Hepatocyte (in vitro differentiated cells): ENCODE results near the gene OLFM1. TPM values are rescaled to one million over a fixed set of nuclear protein-coding genes. Genes with fewer than 3 reads are reported as not detected.

ENCODE experiments used
- DNase-seq: peaks from one replicate; pipeline ENCODE4 v3.0.0-alpha.2; 2016; ENCODE audit warnings: low spot score
- H2AFZ ChIP-seq: fragments of 200-600 bp; sonication (generic); 2 replicates; pipeline ENCODE4 v1.6.0; 2016; ENCODE audit warnings: antibody characterized with exemption, mild to moderate bottlenecking
- H3K27ac ChIP-seq: fragments of 200-600 bp; sonication (generic); 2 replicates; pipeline ENCODE4 v1.5.1; 2016; ENCODE audit warnings: mild to moderate bottlenecking
- H3K27me3 ChIP-seq: fragments of 200-600 bp; sonication (generic); 2 replicates; pipeline ENCODE4 v1.6.1; 2016
- H3K36me3 ChIP-seq: fragments of 200-600 bp; sonication (generic); replicated peaks from 2 replicates; pipeline ENCODE4 v1.5.1; 2016; ENCODE audit warnings: low read depth; ENCODE audit not compliant: insufficient read depth
- H3K4me1 ChIP-seq: fragments of 200-600 bp; sonication (generic); 2 replicates; pipeline ENCODE4 v1.5.1; 2016; ENCODE audit warnings: mild to moderate bottlenecking, moderate library complexity; ENCODE audit not compliant: insufficient read depth
- H3K4me2 ChIP-seq: fragments of 200-600 bp; sonication (generic); 2 replicates; pipeline ENCODE4 v1.6.0; 2016
- H3K4me3 ChIP-seq: fragments of 200-600 bp; sonication (generic); 2 replicates; pipeline ENCODE4 v1.5.1; 2016; ENCODE audit warnings: mild to moderate bottlenecking
- H3K79me2 ChIP-seq: fragments of 200-600 bp; sonication (generic); 2 replicates; pipeline ENCODE4 v1.6.0; 2017; ENCODE audit warnings: mild to moderate bottlenecking
- H3K9me2 ChIP-seq: fragments of 200-600 bp; sonication (generic); replicated peaks from 2 replicates; pipeline ENCODE4 v1.6.0; 2017; ENCODE audit warnings: mild to moderate bottlenecking; ENCODE audit not compliant: insufficient read depth
- H3K9me3 ChIP-seq: fragments of 200-600 bp; sonication (generic); 2 replicates; pipeline ENCODE4 v1.5.1; 2016; ENCODE audit warnings: low read depth, mild to moderate bottlenecking
- H4K20me1 ChIP-seq: fragments of 200-600 bp; sonication (generic); 2 replicates; pipeline ENCODE4 v1.6.0; 2016; ENCODE audit warnings: mild to moderate bottlenecking; ENCODE audit not compliant: insufficient read depth, poor library complexity, severe bottlenecking
- EZH2 ChIP-seq: fragments of 200-600 bp; sonication (generic); IDR thresholded peaks from 2 replicates; pipeline ENCODE4 v1.6.1; 2016; ENCODE audit warnings: antibody characterized with exemption, mild to moderate bottlenecking, borderline replicate concordance
- EZH2phosphoT487 ChIP-seq: fragments of 200-600 bp; sonication (generic); IDR thresholded peaks from one replicate; pipeline ENCODE4 v1.6.1; 2018; ENCODE audit warnings: antibody characterized with exemption, mild to moderate bottlenecking, low read depth, moderate library complexity; ENCODE audit not compliant: unreplicated experiment, severe bottlenecking
- WGBS: methylation state at CpG from one replicate; pipeline ENCODE4 v1.1.6; 2016; ENCODE audit warnings: low lambda C conversion rate; ENCODE audit errors: missing lambda C conversion rate; 5-methylcytosine and 5-hydroxymethylcytosine counted together
- polyA plus RNA-seq: library from polyadenylated mRNA; unstranded; fragments of >200 nt; fragmentation: Nextera tagmentation; extraction: Ambion mirVana; gene quantifications from 2 replicates; pipeline ENCODE4 v1.2.1, GENCODE V29; 2016
- total RNA-seq: library from RNA; depleted of rRNA; stranded (reverse); fragments of >200 nt; gene quantifications from 2 replicates; pipeline ENCODE4 v1.2.3, GENCODE V29; 2014
- TF ChIP-seq, protein P1 (sequence below): fragments of 200-600 bp; sonication (generic); IDR thresholded peaks from 2 replicates; pipeline ENCODE4 v1.5.1; 2016; ENCODE audit warnings: antibody characterized with exemption, mild to moderate bottlenecking; ENCODE audit not compliant: poor library complexity

Gene OLFM1
- total and polyA plus RNA-seq, 2 experiments from 2014 or later = 0.94 to 4.8 TPM

DNA sequence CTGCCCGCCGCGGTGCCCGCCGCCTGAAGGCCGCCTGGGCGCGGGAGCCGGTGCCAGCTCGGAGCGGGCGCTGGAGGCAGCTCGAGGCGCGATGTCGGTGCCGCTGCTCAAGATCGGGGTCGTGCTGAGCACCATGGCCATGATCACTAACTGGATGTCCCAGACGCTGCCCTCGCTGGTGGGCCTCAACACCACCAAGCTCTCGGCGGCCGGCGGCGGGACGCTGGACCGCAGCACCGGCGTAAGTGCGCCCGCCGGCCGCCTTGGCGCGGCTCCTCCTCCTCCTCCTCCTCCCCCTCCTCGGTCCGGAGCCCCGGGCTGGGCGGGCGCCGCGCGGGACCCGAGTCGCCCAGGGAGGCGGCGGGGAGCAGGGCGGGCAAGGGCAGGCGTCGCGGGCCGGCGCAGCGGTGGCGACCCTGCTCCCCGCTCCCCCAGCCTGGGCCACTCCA lies 455 bp downstream of the OLFM1 start:
- Histone ChIP-seq H3K4me1 (no peaks in the 10 kb centered on the region), H3K79me2 (no peaks in the 10 kb centered on the region), H4K20me1 (no peaks in the 10 kb centered on the region), H3K4me3 (no peak overlapping the region), H3K27ac (no peak overlapping the region), H3K27me3 (peaks cover 64% of the 10 kb centered on the region), H2AFZ (no peak overlapping the region), H3K4me2 (peak overlapping the region; percentile 79), H3K9me2 (no peaks in the 10 kb centered on the region), H3K36me3 (no peaks in the 10 kb centered on the region), H3K9me3 (no peaks in the 10 kb centered on the region)
- no peak for DNase-seq
- TF ChIP-seq EZH2 (no peak), EZH2phosphoT487 (peak; percentile 62)
- WGBS = 3% methylated on average over 6 of the region's 57 CpGs

DNA sequence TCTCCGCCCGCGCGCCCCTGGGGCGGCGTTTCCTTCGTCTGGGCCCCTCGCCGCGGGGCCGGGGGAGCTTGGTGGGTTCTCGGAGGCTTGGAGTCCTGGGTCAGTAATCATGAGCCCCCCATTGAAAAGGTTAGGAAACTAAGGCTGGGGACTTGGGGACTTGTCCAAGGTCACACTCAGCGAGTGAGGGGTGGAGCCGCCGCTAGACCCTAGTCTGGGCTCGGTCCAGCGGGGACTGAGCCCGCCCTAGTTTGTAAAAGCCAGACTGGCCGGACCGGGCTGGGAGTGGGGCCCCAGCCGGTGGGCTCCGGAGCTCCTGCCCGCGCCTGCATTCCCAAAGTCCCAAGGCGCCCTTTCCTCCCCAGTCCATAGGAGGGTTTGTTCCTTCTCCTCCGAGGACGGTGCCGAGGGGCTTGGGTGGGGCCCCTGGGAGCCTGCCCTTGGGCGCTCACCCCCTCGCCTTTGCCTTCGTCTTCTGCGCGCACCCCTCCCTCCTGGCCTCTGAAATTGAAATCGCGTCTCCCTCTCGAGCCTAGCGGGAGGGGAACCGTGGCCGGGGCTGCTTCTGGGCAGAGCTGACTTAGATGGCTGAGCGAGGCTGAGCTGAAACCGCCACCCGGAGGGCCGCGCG lies 995 bp downstream of the OLFM1 start:
- Histone ChIP-seq H3K36me3 (no peaks in the 10 kb centered on the region), H3K4me2 (peak overlapping the region; percentile 79), H3K27ac (no peak overlapping the region), H3K27me3 (peaks cover 64% of the 10 kb centered on the region), H3K79me2 (no peaks in the 10 kb centered on the region), H4K20me1 (no peaks in the 10 kb centered on the region), H3K9me2 (no peaks in the 10 kb centered on the region), H2AFZ (no peak overlapping the region), H3K4me3 (no peak overlapping the region), H3K9me3 (no peaks in the 10 kb centered on the region), H3K4me1 (no peaks in the 10 kb centered on the region)
- TF ChIP-seq EZH2 (peak; percentile 85), EZH2phosphoT487 (no peak)
- TF ChIP-seq, protein P1, sequence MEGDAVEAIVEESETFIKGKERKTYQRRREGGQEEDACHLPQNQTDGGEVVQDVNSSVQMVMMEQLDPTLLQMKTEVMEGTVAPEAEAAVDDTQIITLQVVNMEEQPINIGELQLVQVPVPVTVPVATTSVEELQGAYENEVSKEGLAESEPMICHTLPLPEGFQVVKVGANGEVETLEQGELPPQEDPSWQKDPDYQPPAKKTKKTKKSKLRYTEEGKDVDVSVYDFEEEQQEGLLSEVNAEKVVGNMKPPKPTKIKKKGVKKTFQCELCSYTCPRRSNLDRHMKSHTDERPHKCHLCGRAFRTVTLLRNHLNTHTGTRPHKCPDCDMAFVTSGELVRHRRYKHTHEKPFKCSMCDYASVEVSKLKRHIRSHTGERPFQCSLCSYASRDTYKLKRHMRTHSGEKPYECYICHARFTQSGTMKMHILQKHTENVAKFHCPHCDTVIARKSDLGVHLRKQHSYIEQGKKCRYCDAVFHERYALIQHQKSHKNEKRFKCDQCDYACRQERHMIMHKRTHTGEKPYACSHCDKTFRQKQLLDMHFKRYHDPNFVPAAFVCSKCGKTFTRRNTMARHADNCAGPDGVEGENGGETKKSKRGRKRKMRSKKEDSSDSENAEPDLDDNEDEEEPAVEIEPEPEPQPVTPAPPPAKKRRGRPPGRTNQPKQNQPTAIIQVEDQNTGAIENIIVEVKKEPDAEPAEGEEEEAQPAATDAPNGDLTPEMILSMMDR = no peak
- no peak for DNase-seq
- 2% methylated on average over 41 of the region's 45 CpGs for WGBS

DNA sequence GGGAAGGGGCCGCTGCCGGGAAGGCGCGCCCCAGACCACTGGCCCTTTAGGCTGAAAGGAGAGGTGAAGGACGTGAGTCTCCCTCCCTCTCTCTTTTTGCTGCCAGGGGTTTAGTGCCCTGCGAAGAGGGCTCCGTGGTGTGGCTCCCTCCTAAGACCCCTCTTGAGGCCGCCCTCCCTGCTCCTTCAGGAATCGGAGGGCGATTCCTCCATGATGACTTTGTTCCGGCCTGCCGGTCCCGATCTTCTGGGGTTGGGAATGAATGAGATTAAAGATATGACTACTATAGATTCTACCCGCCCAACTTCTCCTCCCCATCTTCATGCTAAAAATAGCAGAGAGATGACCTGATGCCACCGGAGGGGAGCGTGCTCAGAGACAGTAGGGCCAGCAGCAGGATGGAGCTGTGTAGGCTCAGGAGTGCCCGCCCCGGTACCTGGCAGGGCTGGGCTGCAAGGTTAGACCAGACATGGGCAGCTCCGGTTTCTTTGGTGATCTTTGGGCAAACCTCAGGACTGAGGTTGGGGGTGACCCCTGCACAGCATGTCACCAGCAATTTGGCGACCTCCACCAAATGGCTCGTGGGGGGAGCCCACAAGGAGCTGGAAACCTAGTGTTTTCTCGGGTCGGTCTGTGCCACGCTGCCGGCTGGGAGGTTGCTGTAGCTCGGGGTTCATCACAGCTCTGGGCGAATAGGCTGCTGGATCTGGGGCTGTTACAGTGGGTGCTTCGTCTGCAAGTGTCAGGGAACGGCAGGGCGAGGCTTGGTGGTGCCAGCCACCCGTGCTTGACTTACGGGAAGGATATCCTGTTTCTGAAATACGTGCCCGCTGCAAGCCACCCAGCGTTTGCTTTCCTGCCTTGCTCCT lies 1.7 kb downstream of the OLFM1 start:
- no peak overlapping the region for H2AFZ ChIP-seq
- H3K36me3 ChIP-seq = no peaks in the 10 kb centered on the region
- H3K79me2 ChIP-seq = no peaks in the 10 kb centered on the region
- H3K27me3 ChIP-seq = peaks cover 64% of the 10 kb centered on the region
- H3K9me2 ChIP-seq = no peaks in the 10 kb centered on the region
- 58% methylated on average over 35 of the region's 35 CpGs for WGBS
- TF ChIP-seq EZH2 (no peak), EZH2phosphoT487 (no peak)
- TF ChIP-seq, protein P1 = no peak
- peak overlapping the region; percentile 79 for H3K4me2 ChIP-seq
- no peak for DNase-seq
- H3K4me1 ChIP-seq = no peaks in the 10 kb centered on the region
- no peaks in the 10 kb centered on the region for H4K20me1 ChIP-seq
- H3K9me3 ChIP-seq = no peaks in the 10 kb centered on the region
- no peak overlapping the region for H3K4me3 ChIP-seq
- H3K27ac ChIP-seq = no peak overlapping the region

DNA sequence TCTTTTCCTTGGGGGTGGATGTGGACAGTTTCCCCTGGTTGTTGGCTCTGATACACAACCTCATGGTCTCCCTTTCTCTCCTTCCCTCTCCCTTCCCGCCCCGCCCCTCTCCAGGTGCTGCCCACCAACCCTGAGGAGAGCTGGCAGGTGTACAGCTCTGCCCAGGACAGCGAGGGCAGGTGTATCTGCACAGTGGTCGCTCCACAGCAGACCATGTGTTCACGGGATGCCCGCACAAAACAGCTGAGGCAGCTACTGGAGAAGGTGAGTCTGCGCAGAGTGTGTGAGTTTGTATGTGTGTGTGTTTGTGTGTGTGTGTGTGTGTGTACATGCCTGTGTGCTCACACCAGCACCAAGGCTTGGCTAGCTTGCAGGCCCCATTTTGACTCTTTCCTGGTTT lies 2.6 kb downstream of the OLFM1 start:
- Histone ChIP-seq H3K36me3 (no peaks in the 10 kb centered on the region), H3K9me2 (no peaks in the 10 kb centered on the region), H3K9me3 (no peaks in the 10 kb centered on the region), H3K4me3 (no peak overlapping the region), H4K20me1 (no peaks in the 10 kb centered on the region), H3K79me2 (no peaks in the 10 kb centered on the region), H3K4me2 (no peak overlapping the region), H3K27ac (no peak overlapping the region), H2AFZ (no peak overlapping the region), H3K27me3 (peaks cover 67% of the 10 kb centered on the region), H3K4me1 (no peaks in the 10 kb centered on the region)
- 93% methylated on average over 6 of the region's 7 CpGs for WGBS
- no peak for DNase-seq
- TF ChIP-seq EZH2phosphoT487 (no peak), EZH2 (no peak)
- TF ChIP-seq, protein P1 = no peak
